Mesothelial cell of epicardium (in vitro differentiated cells): Measurements from ENCODE around the gene TENM4. TPM values are rescaled to one million over a fixed set of nuclear protein-coding genes. Genes with fewer than 3 reads are reported as not detected.

ENCODE experiments used
- DNase-seq, 2 experiments: peaks; one replicate each; pipeline ENCODE4 v3.0.0; 2021; ENCODE audit warnings: low spot score in 2 of 2; ENCODE audit not compliant: unreplicated experiment in 2 of 2
- H3K27ac Mint-ChIP-seq: 2 replicates; pipeline ENCODE4 v1.8.0; 2021; ENCODE audit warnings: mixed read lengths
- H3K27me3 Mint-ChIP-seq: 2 replicates; pipeline ENCODE4 v1.8.0; 2021; ENCODE audit warnings: low read depth, mixed read lengths
- H3K36me3 Mint-ChIP-seq: 2 replicates; pipeline ENCODE4 v1.8.0; 2021; ENCODE audit warnings: mixed read lengths
- H3K4me1 Mint-ChIP-seq: 2 replicates; pipeline ENCODE4 v1.8.0; 2021; ENCODE audit warnings: mixed read lengths
- H3K4me3 Mint-ChIP-seq: 2 replicates; pipeline ENCODE4 v1.8.0; 2021; ENCODE audit warnings: mild to moderate bottlenecking, moderate library complexity, mixed read lengths
- H3K9me3 Mint-ChIP-seq: 2 replicates; pipeline ENCODE4 v1.8.0; 2021; ENCODE audit warnings: mixed read lengths
- CTCF ChIP-seq: fragments of 200-600 bp; sonication (generic); IDR thresholded peaks from one replicate; pipeline ENCODE4 v1.5.0; 2021; ENCODE audit warnings: antibody characterized with exemption; ENCODE audit not compliant: unreplicated experiment
- total RNA-seq: library from RNA; stranded (reverse); gene quantifications from 3 replicates; pipeline ENCODE4 v1.2.1, GENCODE V29; 2021

Gene TENM4
- total RNA-seq, 1 donor from 2014 or later = 187 TPM

DNA sequence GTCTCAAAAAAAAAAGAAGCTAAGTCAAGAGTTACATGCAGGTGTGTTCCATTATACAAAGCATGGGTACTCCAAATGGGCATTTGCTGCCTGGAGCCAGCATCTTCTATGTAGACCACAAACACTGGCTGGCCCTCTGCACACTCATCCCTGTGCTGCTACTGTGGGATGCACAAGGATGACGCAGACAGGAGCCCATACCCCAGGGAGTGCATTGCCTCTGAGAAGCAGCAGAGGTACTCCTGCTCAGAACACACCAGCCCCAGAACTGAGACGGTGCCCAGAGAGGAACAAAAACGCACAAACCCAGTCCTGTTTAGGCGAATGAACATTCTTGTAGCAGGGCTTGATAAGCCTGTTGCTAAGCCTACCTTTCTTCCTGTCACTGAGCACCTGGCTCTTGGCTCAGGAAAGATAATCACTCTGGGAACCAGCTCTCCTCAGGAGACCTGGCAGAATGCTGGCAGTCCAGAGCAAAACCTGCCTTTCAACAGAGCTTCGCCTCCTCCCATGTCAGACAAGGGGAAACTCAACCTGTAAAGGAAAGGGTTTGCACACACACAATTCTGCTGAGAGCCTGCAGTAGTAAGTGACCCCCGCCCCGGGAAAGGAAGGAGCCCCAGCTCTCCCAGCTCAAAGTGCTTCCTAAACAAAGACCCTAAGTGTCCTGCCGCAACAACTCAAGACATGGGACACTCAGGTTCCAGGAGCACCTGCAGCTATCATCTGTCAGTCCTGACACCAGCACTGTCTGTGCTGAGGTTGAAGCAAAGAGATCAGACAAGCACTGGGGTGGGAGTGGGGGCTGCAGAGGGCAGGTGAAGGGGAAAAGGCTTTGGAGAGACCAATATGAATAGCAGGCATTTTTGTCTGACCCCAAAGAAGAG is 145.7 kb downstream of the TENM4 start:
- H3K36me3 Mint-ChIP-seq = no peaks in the 10 kb centered on the region
- no peak for TF ChIP-seq CTCF
- H3K27ac Mint-ChIP-seq = no peak overlapping the region
- DNase-seq = no peak
- no peaks in the 10 kb centered on the region for H3K27me3 Mint-ChIP-seq
- peaks cover 8% of the 10 kb centered on the region for H3K4me1 Mint-ChIP-seq
- H3K9me3 Mint-ChIP-seq = no peaks in the 10 kb centered on the region
- H3K4me3 Mint-ChIP-seq = no peak overlapping the region

GRCh38 chr11:79291948-79292347 is 148.9 kb downstream of the TENM4 start:
- H3K4me1 Mint-ChIP-seq = peaks cover 14% of the 10 kb centered on the region
- H3K4me3 Mint-ChIP-seq = no peak overlapping the region
- no peak for TF ChIP-seq CTCF
- DNase-seq = no peak
- H3K27me3 Mint-ChIP-seq = no peaks in the 10 kb centered on the region
- H3K9me3 Mint-ChIP-seq = no peaks in the 10 kb centered on the region
- peaks cover under 1% of the 10 kb centered on the region for H3K36me3 Mint-ChIP-seq
- H3K27ac Mint-ChIP-seq = no peak overlapping the region

- no peak overlapping the region for H3K4me3 Mint-ChIP-seq
- H3K36me3 Mint-ChIP-seq = peaks cover 7% of the 10 kb centered on the region
- no peaks in the 10 kb centered on the region for H3K27me3 Mint-ChIP-seq
- H3K4me1 Mint-ChIP-seq = peaks cover 11% of the 10 kb centered on the region
- no peak overlapping the region for H3K27ac Mint-ChIP-seq
- H3K9me3 Mint-ChIP-seq = peaks cover under 1% of the 10 kb centered on the region
- TF ChIP-seq CTCF = no peak
- no peak for DNase-seq
These were observed 150.1 kb downstream of the TENM4 start for GRCh38 chr11:79290761-79291160.

- Mint-ChIP-seq H3K4me3 (no peak overlapping the region), H3K27me3 (no peaks in the 10 kb centered on the region), H3K9me3 (peaks cover 16% of the 10 kb centered on the region), H3K36me3 (peaks cover 23% of the 10 kb centered on the region), H3K4me1 (peaks cover 6% of the 10 kb centered on the region), H3K27ac (no peak overlapping the region)
- no peak for DNase-seq
- TF ChIP-seq CTCF = no peak
These were observed 152.9 kb downstream of the TENM4 start for GRCh38 chr11:79287952-79288351.

GRCh38 chr11:79285756-79286155 is 155.1 kb downstream of the TENM4 start:
- no peak for DNase-seq
- H3K9me3 Mint-ChIP-seq = peaks cover 21% of the 10 kb centered on the region
- no peak overlapping the region for H3K4me3 Mint-ChIP-seq
- no peak overlapping the region for H3K27ac Mint-ChIP-seq
- H3K27me3 Mint-ChIP-seq = no peaks in the 10 kb centered on the region
- TF ChIP-seq CTCF = no peak
- peaks cover 32% of the 10 kb centered on the region for H3K36me3 Mint-ChIP-seq
- peaks cover 6% of the 10 kb centered on the region for H3K4me1 Mint-ChIP-seq
